ENCODE results near the gene CHRNE. TPM values are rescaled to one million over a fixed set of nuclear protein-coding genes. Genes with fewer than 3 reads are reported as not detected.

Gene CHRNE
- total RNA-seq, 1 experiment from 2014 or later: 0.31 TPM

DNA sequence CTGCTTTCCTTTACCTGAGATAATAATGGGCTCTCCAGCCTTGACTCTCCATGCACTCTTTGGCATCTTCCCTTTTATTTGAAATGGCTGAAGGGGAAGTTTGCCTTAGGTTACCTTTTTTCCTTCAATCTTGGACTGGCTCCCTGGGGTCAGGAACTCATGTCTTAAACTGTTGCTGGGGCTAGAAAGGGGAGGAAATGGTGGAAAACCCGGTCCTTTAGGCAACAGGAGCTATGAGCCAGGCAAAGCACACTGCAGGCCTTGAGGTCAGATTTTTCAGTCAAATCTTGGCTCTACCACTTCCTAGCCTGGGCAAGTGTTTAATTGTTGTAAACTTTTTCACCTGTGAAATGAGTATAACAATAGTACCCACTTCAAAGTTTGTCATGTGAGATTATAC lies 39.6 kb downstream of the CHRNE start:
- Mint-ChIP-seq H3K4me3 (no peak overlapping the region), H3K36me3 (ENCODE audit: insufficient read depth in 1 of 3, low read depth in 3 of 3) (peaks cover 0 to 2% (median 0%) of the 10 kb centered on the region in 3 experiments; a peak in 4 of 7 replicates), H3K27me3 (ENCODE audit: low read depth) (no peaks in the 10 kb centered on the region), H3K9me3 (no peaks in the 10 kb centered on the region), H3K27ac (peak overlapping the region in 2 of 3 experiments; percentile 9 to 46; a peak in 2 of 7 replicates), H3K4me1 (peaks cover 25 to 27% of the 10 kb centered on the region in 2 experiments)
- Histone ChIP-seq H2BK12ac (ENCODE audit: insufficient read length, low read depth, low read length) (no peak overlapping the region), H2BK120ac (ENCODE audit: low read depth, low read length, poor library complexity, severe bottlenecking) (no peak overlapping the region), H3K27ac (ENCODE audit: insufficient read length, low read depth, low read length) (no peak overlapping the region), H3K56ac (ENCODE audit: insufficient read length, low read depth, low read length) (no peak overlapping the region), H3K23ac (ENCODE audit: insufficient read length, low read depth, low read length) (no peak overlapping the region), H3K9me3 (ENCODE audit: control insufficient read depth, low read depth, low read length) (no peaks in the 10 kb centered on the region), H2AFZ (ENCODE audit: low read length) (no peak overlapping the region), H3K79me1 (ENCODE audit: insufficient read depth, low read depth, low read length, poor library complexity, severe bottlenecking) (no peaks in the 10 kb centered on the region), H4K91ac (ENCODE audit: insufficient read length, low read depth, low read length) (no peak overlapping the region), H3K79me2 (ENCODE audit: insufficient read depth, low read length) (no peaks in the 10 kb centered on the region), H4K8ac (replicated peaks; ENCODE audit: insufficient read length, low read depth, low read length) (no peak overlapping the region), H3K18ac (ENCODE audit: insufficient read length, low read depth, low read length) (no peak overlapping the region), H2BK5ac (ENCODE audit: insufficient read length, low read length) (no peak overlapping the region), H3T11ph (ENCODE audit: low read length) (no peak overlapping the region), H2BK15ac (ENCODE audit: low read depth, low read length) (no peak overlapping the region), H3K4me1 (ENCODE audit: insufficient read depth, low read length) (peaks cover 15% of the 10 kb centered on the region; the same call in 1 of the 2 replicates), H3K4me2 (ENCODE audit: insufficient read depth, insufficient read length, low read length) (no peak overlapping the region), H3K9ac (ENCODE audit: extremely low read depth, insufficient read length, low read length) (no peak overlapping the region), H3K14ac (ENCODE audit: insufficient read depth, low read length) (no peak overlapping the region), H3K23me2 (ENCODE audit: insufficient read length, low read depth, low read length, poor library complexity, severe bottlenecking) (no peaks in the 10 kb centered on the region), H2BK20ac (ENCODE audit: low read depth, low read length, poor library complexity, severe bottlenecking) (no peak overlapping the region), H2AK5ac (ENCODE audit: insufficient read length, low read length) (no peak overlapping the region), H4K5ac (ENCODE audit: insufficient read length, low read depth, low read length) (no peak overlapping the region), H3K4ac (ENCODE audit: low read depth, low read length) (no peak overlapping the region), H3K27me3 (ENCODE audit: insufficient read depth, low read length) (no peaks in the 10 kb centered on the region), H4K20me1 (ENCODE audit: control insufficient read depth, insufficient read depth, insufficient read length) (no peaks in the 10 kb centered on the region)
- no peak for TF ChIP-seq CTCF (conservative IDR thresholded peaks at IDR 0.05)
- WGBS (ENCODE audit: extremely low coverage, insufficient read length, low lambda C conversion rate): no CpG with 5 or more reads among the region's 1 CpG
- DNase-seq: no peak

All from H9 (cell line).